8988T (cell line): Measurements from ENCODE around the gene SERPINB1.
"Not testable (repeated sequence)": the region's sequence is repeated elsewhere in the genome, so short reads cannot be mapped to it uniquely, and the experiment has no call there.

Experiments
- DNase-seq: peaks from one replicate; pipeline ENCODE4 v3.0.0; 2011

The SERPINB1 gene

GRCh38 chr6:2841264-2842138, at the start of gene SERPINB1:
TSS of gene SERPINB1 (minus strand) at chr6:2841863. CDS start at chr6:2840586, 1,277 bp downstream.
- DNase-seq, result peak; percentile 34

GRCh38 chr6:2890976-2891767, 49.5 kb upstream of the SERPINB1 start:
- DNase-seq, result no peak

- DNase-seq, result no peak
These were observed 44.5 kb upstream of the SERPINB1 start for GRCh38 chr6:2885967-2886735.

DNA sequence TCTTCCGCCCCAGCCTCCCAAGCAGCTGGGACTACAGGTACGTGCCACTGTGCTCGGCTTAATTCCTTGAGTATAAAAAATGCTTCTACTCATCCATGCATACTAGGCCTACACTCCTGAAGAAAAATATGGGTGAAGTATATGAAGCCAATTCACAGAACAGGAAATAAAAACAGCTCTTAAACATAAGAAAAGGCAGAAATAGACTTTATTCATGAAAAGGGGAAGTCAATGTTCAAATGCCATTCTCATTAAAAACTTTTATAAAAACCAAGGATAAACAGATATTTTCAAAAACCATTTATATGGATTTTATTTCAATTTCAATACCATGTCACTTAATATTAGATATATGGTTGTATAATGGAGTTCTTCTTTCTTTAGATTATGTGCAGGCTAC, 43.1 kb upstream of the SERPINB1 start:
- DNase-seq, result no peak

DNA sequence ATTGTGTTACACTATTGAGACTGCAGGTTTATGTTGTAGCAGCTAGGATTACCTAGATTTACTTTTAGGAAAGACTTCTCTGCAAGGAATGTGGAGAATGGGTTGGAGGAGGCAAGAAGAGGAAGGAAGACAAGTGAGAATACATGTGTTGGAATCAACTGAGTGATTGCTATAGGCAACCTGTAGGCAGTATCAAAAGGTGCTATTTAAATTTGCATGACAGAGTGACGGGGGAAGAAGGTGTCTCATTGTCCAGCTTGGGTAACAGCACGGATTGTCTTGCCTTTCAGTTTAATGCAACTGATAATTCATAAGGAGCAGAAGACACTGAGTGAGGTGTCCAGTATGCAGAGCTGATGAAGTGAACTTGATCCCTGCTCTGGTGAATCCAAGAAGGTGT, 42.0 kb upstream of the SERPINB1 start:
- no peak for DNase-seq

- DNase-seq, result no peak
These were observed 39.8 kb upstream of the SERPINB1 start for GRCh38 chr6:2881423-2881822.

GRCh38 chr6:2880156-2880555, 38.5 kb upstream of the SERPINB1 start:
- not testable (repeated sequence) for DNase-seq

DNA sequence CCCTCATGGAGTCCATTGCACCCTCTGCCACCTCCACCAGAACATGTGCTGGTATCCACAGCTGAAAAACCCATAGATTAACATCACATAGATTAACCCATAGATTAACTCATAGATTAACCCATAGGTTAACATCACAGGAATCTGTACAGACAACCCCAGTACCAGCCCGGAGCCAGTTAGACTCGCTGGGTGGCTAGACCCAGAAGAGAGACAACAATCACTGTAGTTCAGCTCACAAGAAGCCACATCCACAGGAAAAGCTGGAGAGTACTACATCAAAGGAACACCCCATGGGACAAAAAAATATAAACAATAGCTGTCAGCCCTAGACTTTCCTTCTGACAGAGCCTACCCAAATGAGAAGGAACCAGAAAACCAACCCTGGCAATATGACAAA, 36.3 kb upstream of the SERPINB1 start:
- no peak for DNase-seq

GRCh38 chr6:2877057-2877882, 35.6 kb upstream of the SERPINB1 start:
- DNase-seq, result no peak

- peak; percentile 67 for DNase-seq
These were observed 34.8 kb upstream of the SERPINB1 start for GRCh38 chr6:2876210-2877056.

DNA sequence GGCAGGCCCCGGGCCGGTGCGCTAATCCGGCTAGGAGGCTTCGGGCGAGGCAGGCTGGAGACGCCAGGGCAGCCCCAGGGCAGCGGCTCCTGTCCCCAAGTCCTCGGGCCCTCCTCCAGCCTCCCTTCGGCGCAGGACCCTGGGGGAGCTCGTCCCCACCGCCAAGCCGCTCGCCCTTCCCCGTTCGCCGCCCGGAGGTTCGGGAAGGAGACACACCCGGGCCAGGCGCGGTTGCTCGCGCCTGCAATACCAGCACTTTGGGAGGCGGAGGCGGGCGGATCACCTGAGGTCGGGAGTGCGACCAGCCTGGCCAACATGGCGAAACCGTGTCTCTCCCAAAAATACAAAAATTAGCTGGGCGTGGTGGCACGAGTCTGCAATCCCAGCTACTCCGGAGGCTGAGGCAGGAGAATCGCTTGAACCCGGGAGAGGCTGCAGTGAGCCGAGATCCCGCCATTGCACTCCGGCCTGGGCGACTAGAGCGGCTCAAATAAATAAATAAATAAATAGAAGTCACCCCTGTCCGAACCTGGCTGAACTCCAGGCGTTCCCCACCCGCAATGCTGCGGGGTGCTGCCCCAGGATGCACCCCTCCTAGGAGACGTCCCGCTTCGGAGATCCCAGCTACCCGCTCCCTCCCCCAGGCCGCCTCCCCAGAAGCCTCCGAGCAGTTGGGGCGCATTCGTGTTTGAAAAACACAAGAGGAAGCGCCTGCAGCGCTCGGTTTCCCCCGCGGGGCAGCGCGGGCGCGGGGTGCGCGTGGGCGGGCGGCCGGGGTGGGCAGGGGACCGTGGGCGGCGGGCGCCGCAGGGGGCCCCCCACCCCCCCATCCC, 33.9 kb upstream of the SERPINB1 start:
- peak; percentile 82 for DNase-seq

GRCh38 chr6:2873643-2874042, 32.0 kb upstream of the SERPINB1 start:
- DNase-seq, result no peak

GRCh38 chr6:2872423-2873358, 31.0 kb upstream of the SERPINB1 start:
- DNase-seq, result no peak

DNA sequence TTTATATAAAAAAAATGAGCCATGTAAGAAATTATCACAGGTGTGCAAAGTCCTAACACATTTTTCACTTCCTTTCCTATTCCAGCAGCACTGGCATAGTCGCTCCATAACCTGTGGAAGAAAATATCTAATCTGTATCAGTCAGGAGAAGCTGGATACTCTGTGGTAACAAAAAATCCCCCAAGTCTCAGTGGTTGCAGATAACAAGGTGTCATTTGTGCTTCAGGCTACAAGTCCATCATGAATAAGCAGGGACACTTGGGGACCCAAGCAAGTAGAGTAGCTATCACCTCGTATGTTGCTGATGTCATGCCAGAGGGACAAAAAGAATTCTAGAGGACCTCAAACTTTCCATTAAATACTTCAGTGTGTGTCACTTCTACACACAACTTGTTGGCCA, 30.3 kb upstream of the SERPINB1 start:
- no peak for DNase-seq

DNA sequence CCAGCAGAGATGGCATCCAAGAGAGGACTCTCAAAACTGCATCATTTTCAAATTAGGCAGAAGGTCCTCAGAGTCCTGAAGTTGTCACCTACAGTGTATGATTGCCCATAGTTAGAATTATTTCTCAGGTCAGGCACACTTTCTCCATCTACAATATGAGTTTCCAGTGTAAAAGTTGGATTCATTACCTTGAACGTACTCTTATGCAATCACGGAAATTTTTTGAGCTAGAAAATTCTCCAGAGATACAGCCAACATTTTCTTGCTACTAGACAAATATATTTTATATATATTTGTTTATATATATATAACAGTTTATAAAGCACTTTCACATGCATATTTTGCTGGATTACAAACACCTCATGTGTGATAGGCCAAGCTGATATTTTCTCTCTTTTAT, 29.4 kb upstream of the SERPINB1 start:
- no peak for DNase-seq

- DNase-seq, result no peak
These were observed 28.5 kb upstream of the SERPINB1 start for GRCh38 chr6:2870046-2870636.

DNA sequence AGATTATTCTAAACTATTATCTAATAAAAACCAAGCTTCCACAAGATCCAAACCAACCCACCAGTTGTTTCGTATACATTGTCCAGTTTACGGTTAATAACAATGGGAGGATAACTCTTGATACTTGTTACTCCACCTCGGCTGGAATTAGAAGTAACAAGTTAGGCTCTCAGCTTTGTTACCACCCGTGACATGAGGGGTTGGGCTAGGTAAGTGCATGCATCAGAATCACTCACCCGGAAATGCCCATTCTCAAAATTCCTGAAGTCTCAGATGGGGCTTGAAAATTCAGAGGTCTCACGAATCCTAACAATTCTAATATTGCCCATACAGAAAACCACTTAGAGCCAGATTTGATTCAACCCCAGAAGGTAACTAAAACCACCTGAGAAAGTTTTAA, 27.0 kb upstream of the SERPINB1 start:
- no peak for DNase-seq

GRCh38 chr6:2866171-2866846, 24.6 kb upstream of the SERPINB1 start:
- no peak for DNase-seq
